Measurements from ENCODE around the gene STRN3.
"Not testable (repeated sequence)": the region's sequence is repeated elsewhere in the genome, so short reads cannot be mapped to it uniquely, and the experiment has no call there.

STRN3 gene

GRCh38 chr14:31026077-31026449, at the start of gene STRN3:
Gene STRN3, minus strand, starts transcription at chr14:31026379. Its CDS starts 194 bp downstream, at chr14:31026185.
- no peak for DNase-seq

- no peak for DNase-seq
Measured at GRCh38 chr14:31075144-31075543, 49.0 kb upstream of the STRN3 start.

GRCh38 chr14:31071151-31071550, 45.0 kb upstream of the STRN3 start:
- DNase-seq = no peak

- no peak for DNase-seq
Measured at GRCh38 chr14:31070431-31070830, 44.3 kb upstream of the STRN3 start.

- DNase-seq = no peak
Measured at GRCh38 chr14:31069343-31069742, 43.2 kb upstream of the STRN3 start.

- no peak for DNase-seq
Measured at GRCh38 chr14:31068235-31068634, 42.1 kb upstream of the STRN3 start.

GRCh38 chr14:31062908-31063307, 36.7 kb upstream of the STRN3 start:
- DNase-seq = not testable (repeated sequence)

- DNase-seq = no peak
Measured at GRCh38 chr14:31060253-31060875, 34.2 kb upstream of the STRN3 start.

- no peak for DNase-seq
Measured at GRCh38 chr14:31059152-31059924, 33.2 kb upstream of the STRN3 start.

GRCh38 chr14:31057701-31058364, 31.7 kb upstream of the STRN3 start:
- no peak for DNase-seq

GRCh38 chr14:31057035-31057434, 30.9 kb upstream of the STRN3 start:
- no peak for DNase-seq

GRCh38 chr14:31052905-31053586, 26.9 kb upstream of the STRN3 start:
- not testable (repeated sequence) for DNase-seq

- DNase-seq = no peak
Measured at GRCh38 chr14:31051511-31051910, 25.3 kb upstream of the STRN3 start.

- no peak for DNase-seq
Measured at GRCh38 chr14:31051023-31051422, 24.8 kb upstream of the STRN3 start.

- DNase-seq = no peak
Measured at GRCh38 chr14:31047503-31047902, 21.3 kb upstream of the STRN3 start.

- DNase-seq = no peak
Measured at GRCh38 chr14:31045501-31046080, 19.4 kb upstream of the STRN3 start.

- no peak for DNase-seq
Measured at GRCh38 chr14:31043379-31043778, 17.2 kb upstream of the STRN3 start.

GRCh38 chr14:31042893-31043292, 16.7 kb upstream of the STRN3 start:
- not testable (repeated sequence) for DNase-seq

- no peak for DNase-seq
Measured at GRCh38 chr14:31042300-31042699, 16.1 kb upstream of the STRN3 start.

- no peak for DNase-seq
Measured at GRCh38 chr14:31038521-31039166, 12.5 kb upstream of the STRN3 start.

- no peak for DNase-seq
Measured at GRCh38 chr14:31037709-31038221, 11.6 kb upstream of the STRN3 start.

GRCh38 chr14:31036552-31036951, 10.4 kb upstream of the STRN3 start:
- no peak for DNase-seq
